ENCODE measurements around the gene ADAM8.

DNA sequence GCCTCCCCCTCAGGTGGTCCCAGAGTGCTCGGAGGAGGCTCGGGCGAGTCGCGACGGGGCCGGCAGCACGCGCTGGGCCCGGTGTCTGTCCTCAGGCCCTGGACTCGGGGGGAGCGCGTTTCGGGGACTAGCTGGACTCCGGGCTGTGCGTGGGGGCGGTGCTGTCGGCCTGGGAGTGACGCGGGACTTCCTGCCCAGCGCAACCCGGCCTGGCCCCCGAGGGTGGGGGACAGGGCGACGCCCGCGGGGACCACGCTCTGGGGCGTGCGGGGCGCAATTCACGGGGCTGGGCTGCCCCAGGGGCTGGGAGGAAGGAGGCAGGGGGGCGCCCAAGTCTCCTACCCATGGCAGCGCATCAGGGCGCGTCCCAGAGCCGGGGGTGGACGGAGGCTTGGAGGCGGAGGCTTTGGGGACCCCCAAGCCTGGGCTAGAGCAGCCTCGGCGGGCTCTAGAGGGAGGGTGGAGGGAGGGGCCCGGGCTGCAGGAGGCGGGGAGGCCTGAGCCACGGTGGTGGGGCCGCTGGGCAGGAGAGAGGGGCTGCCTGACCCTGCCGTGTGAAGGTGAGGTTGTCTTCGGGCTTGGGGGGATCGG is 41.3 kb downstream of the ADAM8 start:
- TF ChIP-seq, protein P1, sequence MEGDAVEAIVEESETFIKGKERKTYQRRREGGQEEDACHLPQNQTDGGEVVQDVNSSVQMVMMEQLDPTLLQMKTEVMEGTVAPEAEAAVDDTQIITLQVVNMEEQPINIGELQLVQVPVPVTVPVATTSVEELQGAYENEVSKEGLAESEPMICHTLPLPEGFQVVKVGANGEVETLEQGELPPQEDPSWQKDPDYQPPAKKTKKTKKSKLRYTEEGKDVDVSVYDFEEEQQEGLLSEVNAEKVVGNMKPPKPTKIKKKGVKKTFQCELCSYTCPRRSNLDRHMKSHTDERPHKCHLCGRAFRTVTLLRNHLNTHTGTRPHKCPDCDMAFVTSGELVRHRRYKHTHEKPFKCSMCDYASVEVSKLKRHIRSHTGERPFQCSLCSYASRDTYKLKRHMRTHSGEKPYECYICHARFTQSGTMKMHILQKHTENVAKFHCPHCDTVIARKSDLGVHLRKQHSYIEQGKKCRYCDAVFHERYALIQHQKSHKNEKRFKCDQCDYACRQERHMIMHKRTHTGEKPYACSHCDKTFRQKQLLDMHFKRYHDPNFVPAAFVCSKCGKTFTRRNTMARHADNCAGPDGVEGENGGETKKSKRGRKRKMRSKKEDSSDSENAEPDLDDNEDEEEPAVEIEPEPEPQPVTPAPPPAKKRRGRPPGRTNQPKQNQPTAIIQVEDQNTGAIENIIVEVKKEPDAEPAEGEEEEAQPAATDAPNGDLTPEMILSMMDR (IDR thresholded peaks at IDR 0.05), result no peak
- TF ChIP-seq POLR2A (IDR thresholded peaks at IDR 0.05), result no peak
